ENCODE results near the gene CYP2R1. TPM values are rescaled to one million over a fixed set of nuclear protein-coding genes. Genes with fewer than 3 reads are reported as not detected.
"Not testable (repeated sequence)": the region's sequence is repeated elsewhere in the genome, so short reads cannot be mapped to it uniquely, and the experiment has no call there.

Gene CYP2R1
- total and polyA plus RNA-seq, 10 donors = 9.6 to 45.0 (median 21.3) TPM

DNA sequence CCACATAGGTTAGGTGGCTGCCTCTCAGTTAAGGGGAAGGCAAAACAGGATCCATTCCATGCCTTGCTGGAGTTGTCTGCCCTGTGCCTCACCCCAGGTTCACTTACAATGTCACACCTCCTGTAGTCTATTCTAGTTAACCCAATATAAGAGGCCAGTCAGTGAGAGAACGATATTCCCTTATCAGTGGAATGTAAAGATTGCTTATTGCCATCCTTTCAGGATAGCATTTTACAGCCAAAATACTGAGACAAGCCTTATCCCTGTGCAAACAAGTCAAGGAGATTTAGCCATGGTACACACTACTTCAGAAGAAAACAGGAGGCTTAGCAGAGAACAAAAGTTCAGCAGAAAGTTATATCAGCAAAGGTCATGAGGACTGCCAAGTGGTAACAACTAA lies 5.5 kb downstream of the CYP2R1 start:
- peaks cover 0 to 5% (median 0%) of the 10 kb centered on the region in 6 donors for H3K36me3 ChIP-seq
- H3K4me3 ChIP-seq = no peak overlapping the region
- no peak for DNase-seq
- no peaks in the 10 kb centered on the region for H3K27me3 ChIP-seq (replicated peaks in 1 of 7)
- TF ChIP-seq, protein P1, sequence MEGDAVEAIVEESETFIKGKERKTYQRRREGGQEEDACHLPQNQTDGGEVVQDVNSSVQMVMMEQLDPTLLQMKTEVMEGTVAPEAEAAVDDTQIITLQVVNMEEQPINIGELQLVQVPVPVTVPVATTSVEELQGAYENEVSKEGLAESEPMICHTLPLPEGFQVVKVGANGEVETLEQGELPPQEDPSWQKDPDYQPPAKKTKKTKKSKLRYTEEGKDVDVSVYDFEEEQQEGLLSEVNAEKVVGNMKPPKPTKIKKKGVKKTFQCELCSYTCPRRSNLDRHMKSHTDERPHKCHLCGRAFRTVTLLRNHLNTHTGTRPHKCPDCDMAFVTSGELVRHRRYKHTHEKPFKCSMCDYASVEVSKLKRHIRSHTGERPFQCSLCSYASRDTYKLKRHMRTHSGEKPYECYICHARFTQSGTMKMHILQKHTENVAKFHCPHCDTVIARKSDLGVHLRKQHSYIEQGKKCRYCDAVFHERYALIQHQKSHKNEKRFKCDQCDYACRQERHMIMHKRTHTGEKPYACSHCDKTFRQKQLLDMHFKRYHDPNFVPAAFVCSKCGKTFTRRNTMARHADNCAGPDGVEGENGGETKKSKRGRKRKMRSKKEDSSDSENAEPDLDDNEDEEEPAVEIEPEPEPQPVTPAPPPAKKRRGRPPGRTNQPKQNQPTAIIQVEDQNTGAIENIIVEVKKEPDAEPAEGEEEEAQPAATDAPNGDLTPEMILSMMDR (IDR thresholded peaks at IDR 0.05 in 8 of 11, conservative IDR thresholded peaks at IDR 0.05 in 3 of 11) = no peak
- TF ChIP-seq POLR2AphosphoS5 (IDR thresholded peaks at IDR 0.05) = no peak
- no peak for TF ChIP-seq POLR2A (IDR thresholded peaks at IDR 0.05)
- 73 to 86% (median 77%) methylated on average over 1 of the region's 1 CpG for WGBS, 5 donors
- intact Hi-C loops (cut with DNase I; ENCODE audit: low total_unique reads) = no loop called here
- H3K4me1 ChIP-seq = peaks cover 4 to 54% (median 22%) of the 10 kb centered on the region in 6 donors
- H3K9me3 ChIP-seq = no peaks in the 10 kb centered on the region
- no peak overlapping the region for H3K27ac ChIP-seq

DNA sequence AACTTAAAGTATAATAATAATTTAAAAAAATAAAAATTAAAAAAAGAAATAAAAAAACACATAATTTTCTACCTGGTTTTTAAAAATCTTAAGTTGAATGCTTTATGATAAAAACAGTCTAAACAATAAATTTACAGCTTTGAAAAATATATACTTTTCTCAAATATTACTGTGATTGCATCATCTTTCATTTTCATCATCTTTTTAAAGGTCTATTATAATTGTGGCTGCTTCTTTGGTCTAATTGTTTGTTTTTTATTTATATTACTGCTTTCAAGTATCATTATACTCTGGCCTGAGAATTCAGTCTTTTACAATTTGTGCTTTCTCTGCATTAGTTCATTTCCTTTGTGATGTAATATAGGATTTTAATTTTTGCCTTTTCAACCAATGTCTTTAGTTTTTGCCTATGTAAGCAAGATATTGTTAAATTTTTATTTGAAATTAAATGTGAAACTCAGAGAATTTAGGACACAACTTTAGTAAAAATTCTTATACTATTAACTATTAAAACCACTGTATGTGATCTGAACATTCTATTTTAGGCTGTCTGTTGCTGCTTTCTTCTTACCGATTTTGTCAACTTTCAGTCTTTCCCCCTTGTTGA lies 7.3 kb downstream of the CYP2R1 start:
- H3K4me3 ChIP-seq = no peak overlapping the region
- peaks cover 0 to 21% (median 0%) of the 10 kb centered on the region in 6 donors for H3K36me3 ChIP-seq
- peaks cover 0 to 38% (median 11%) of the 10 kb centered on the region in 6 donors for H3K4me1 ChIP-seq
- no peak for DNase-seq
- intact Hi-C loops (cut with DNase I; ENCODE audit: low total_unique reads) = no loop called here
- H3K9me3 ChIP-seq = no peaks in the 10 kb centered on the region
- H3K27me3 ChIP-seq (replicated peaks in 1 of 7) = no peaks in the 10 kb centered on the region
- no peak for TF ChIP-seq POLR2A (IDR thresholded peaks at IDR 0.05)
- TF ChIP-seq POLR2AphosphoS5 (IDR thresholded peaks at IDR 0.05) = no peak
- TF ChIP-seq, protein P1 (IDR thresholded peaks at IDR 0.05 in 8 of 11, conservative IDR thresholded peaks at IDR 0.05 in 3 of 11) = no peak
- H3K27ac ChIP-seq = no peak overlapping the region
- WGBS, 5 donors = 80 to 97% (median 88%) methylated on average over 1 of the region's 1 CpG

DNA sequence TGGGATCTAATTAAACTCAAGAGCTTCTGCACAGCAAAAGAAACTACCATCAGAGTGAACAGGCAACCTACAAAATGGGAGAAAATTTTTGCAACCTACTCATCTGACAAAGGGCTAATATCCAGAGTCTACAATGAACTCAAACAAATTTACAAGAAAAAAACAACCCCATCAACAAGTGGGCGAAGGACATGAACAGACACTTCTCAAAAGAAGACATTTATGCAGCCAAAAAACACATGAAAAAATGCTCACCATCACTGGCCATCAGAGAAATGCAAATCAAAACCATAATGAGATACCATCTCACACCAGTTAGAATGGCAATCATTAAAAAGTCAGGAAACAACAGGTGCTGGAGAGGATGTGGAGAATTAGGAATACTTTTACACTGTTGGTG lies 8.3 kb downstream of the CYP2R1 start:
- WGBS, 5 donors = 83 to 100% (median 100%) methylated on average over 1 of the region's 1 CpG; no CpG with 5 or more reads in 1 of the 5 donors
- H3K4me3 ChIP-seq; H3K27ac ChIP-seq; intact Hi-C loops (cut with DNase I; ENCODE audit: low total_unique reads); H3K9me3 ChIP-seq; H3K27me3 ChIP-seq (replicated peaks in 1 of 7); DNase-seq: not testable (repeated sequence)
- Histone ChIP-seq H3K4me1 (peaks cover 0 to 27% (median 4%) of the 10 kb centered on the region in 6 donors), H3K36me3 (peaks cover 0 to 32% (median 4%) of the 10 kb centered on the region in 6 donors)

DNA sequence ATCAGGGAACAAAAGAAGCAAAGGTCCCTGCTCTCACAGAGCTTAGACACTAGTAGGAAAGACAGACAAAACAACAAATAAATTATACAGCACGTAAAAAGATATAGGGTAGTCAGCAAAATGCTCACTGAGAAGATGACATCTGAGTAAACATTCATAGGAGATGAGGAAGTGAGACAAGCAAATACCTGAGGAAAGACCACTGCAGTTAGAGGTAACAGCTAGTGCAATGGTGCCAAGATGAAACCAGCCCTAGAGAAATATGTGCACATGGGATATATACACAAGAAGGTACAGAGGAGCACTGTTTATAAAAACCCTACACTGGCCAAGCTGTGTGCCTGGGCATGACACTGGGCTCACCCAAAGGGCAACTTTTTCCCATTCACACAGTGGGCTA lies 9.8 kb downstream of the CYP2R1 start:
- 77 to 88% (median 83%) methylated on average over 1 of the region's 1 CpG for WGBS, 5 donors
- Histone ChIP-seq H3K27me3 (replicated peaks in 1 of 7) (no peaks in the 10 kb centered on the region), H3K36me3 (peaks cover 0 to 47% (median 11%) of the 10 kb centered on the region in 6 donors), H3K4me1 (peaks cover 0 to 12% (median under 1%) of the 10 kb centered on the region in 6 donors), H3K27ac (no peak overlapping the region), H3K4me3 (no peak overlapping the region), H3K9me3 (no peaks in the 10 kb centered on the region)
- no peak for DNase-seq
- intact Hi-C loops (cut with DNase I; ENCODE audit: low total_unique reads) = no loop called here
- no peak for TF ChIP-seq POLR2AphosphoS5 (IDR thresholded peaks at IDR 0.05)
- TF ChIP-seq, protein P1 (IDR thresholded peaks at IDR 0.05 in 8 of 11, conservative IDR thresholded peaks at IDR 0.05 in 3 of 11) = no peak
- no peak for TF ChIP-seq POLR2A (IDR thresholded peaks at IDR 0.05)

Data from spleen (tissue), 11 donors.